Stimulated activated naive CD8-positive, alpha-beta T cell treated with anti-CD3 and anti-CD28 coated beads, Interleukin-15, amount 100 ng/mL, for 72 hours (primary cell): Measurements from ENCODE around the gene SFMBT2.
"Not testable (repeated sequence)": the region's sequence is repeated elsewhere in the genome, so short reads cannot be mapped to it uniquely, and the experiment has no call there.

Experiments
- ATAC-seq: fragments of 150-1000 bp; cut with Tn5 transposase; 2 replicates; pipeline ENCODE4 v1.10.0; 2021; ENCODE audit warnings: mild to moderate bottlenecking, moderate library complexity
- DNase-seq, 2 donors: peaks; one replicate each; pipeline ENCODE4 v3.0.0; 2021 to 2022
- H3K27ac Mint-ChIP-seq, 2 donors: one replicate each; pipeline ENCODE4 v1.8.0; 2022; ENCODE audit warnings: mild to moderate bottlenecking in 2 of 2, mixed read lengths in 2 of 2, moderate library complexity in 2 of 2
- H3K27me3 Mint-ChIP-seq: one replicate; pipeline ENCODE4 v1.8.0; 2022; ENCODE audit warnings: mixed read lengths
- H3K4me1 Mint-ChIP-seq: one replicate; pipeline ENCODE4 v1.8.0; 2022; ENCODE audit warnings: mild to moderate bottlenecking, mixed read lengths
- H3K4me3 Mint-ChIP-seq, 2 donors: one replicate each; pipeline ENCODE4 v1.8.0; 2022; ENCODE audit warnings: mild to moderate bottlenecking in 2 of 2, mixed read lengths in 2 of 2, moderate library complexity in 1 of 2
- H3K9me3 Mint-ChIP-seq, 2 donors: one replicate each; pipeline ENCODE4 v1.8.0; 2022; ENCODE audit warnings: mixed read lengths in 2 of 2

Gene SFMBT2

DNA sequence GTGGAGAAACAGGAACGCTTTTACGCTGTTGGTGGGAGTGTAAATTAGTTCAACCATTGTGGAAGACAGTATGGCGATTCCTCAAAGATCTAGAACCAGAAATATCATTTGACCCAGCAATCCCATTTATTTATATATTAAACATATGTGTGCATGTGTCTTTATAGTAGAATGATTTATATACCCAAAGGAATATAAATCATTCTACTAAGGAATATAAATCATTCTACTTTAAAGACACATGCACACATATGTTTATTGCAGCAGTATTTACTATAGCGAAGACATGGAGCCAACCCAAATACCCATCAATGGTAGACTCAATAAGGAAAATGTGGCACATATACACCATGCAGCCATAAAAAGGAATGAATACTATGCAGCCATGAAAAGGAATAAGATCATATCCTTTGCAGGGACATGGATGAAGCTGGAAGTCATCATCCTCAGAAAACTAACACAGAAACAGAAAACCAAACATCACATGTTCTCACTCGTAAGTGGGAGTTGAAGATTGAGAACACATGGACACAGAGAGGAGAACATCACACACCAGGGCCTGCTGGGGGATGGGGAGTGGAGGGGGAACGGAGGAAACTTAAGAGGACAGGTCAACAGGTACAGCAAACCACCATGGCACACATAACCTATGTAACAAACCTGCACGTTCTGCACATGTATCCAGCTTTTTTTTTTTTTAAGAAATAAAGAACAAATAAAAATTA lies 111.1 kb downstream of the SFMBT2 start:
- not testable (repeated sequence) for H3K27me3 Mint-ChIP-seq, ATAC-seq, DNase-seq, H3K9me3 Mint-ChIP-seq, H3K4me3 Mint-ChIP-seq, H3K27ac Mint-ChIP-seq
- H3K4me1 Mint-ChIP-seq, result peaks cover 78% of the 10 kb centered on the region

DNA sequence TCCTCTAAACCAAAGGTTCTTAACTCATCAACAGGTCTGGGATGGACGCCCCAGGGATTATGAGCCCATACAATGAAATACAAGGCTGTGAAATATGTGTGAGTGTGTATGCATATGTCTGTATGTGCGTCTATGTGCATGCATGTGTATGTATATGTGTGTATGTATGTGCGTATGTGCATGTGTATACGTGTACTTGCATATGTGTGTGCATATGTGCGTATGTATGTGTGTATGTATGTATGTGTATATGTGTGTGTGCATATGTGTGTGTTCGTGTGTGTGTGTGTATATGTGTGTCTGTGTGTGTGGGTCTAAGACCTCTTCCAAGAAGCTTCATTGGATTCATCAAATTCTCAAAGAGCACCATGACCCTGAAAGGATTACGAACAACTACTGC lies 112.3 kb downstream of the SFMBT2 start:
- ATAC-seq (no peak), DNase-seq (no peak)
- Mint-ChIP-seq H3K27ac (no peak overlapping the region), H3K9me3 (no peaks in the 10 kb centered on the region), H3K27me3 (no peaks in the 10 kb centered on the region), H3K4me3 (no peak overlapping the region), H3K4me1 (peaks cover 81% of the 10 kb centered on the region)

DNA sequence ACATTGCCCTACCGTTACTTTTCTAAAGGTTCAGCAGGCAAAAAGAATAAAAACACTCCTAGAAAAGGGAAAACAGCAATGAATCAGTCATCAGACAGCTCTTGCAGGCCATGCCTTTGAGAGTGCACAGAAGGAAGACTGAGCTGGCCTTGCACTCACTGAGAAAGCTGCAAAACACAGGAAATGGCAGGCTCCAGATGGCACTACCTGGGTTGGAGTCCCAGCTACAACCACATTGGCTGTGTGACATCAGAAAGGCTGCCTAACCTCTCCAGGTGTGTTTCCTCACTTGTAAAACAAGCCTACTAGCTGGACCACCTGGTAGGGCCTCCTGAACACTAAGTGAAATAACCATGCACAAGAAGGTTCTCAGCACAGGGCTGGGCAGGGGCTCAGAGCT lies 113.7 kb downstream of the SFMBT2 start:
- Mint-ChIP-seq H3K27me3 (no peaks in the 10 kb centered on the region), H3K9me3 (no peaks in the 10 kb centered on the region), H3K4me1 (peaks cover 76% of the 10 kb centered on the region), H3K4me3 (no peak overlapping the region), H3K27ac (no peak overlapping the region)
- DNase-seq (no peak), ATAC-seq (no peak)

DNA sequence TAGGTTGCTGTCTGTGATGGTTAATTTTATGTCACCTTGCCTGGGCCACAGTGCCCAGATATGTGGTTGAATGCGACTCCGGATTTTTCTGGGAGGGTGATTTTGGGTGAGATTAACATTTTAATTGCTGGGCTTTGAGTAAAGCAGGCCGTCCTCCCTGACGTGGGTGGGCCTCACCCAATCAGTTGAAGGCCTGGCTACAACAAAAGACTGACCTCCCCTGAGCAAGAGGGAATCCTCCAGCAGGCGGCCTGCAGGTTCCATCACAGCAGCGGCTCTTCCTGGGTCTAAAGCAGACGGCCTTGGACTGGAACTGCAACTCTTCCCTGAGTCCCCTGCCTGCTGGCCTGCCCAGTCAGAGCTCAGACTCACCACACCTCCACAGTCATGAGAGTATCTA lies 114.2 kb downstream of the SFMBT2 start:
- ATAC-seq (no peak), DNase-seq (no peak)
- Mint-ChIP-seq H3K4me3 (no peak overlapping the region), H3K27me3 (no peaks in the 10 kb centered on the region), H3K27ac (no peak overlapping the region), H3K4me1 (peaks cover 77% of the 10 kb centered on the region), H3K9me3 (no peaks in the 10 kb centered on the region)

DNA sequence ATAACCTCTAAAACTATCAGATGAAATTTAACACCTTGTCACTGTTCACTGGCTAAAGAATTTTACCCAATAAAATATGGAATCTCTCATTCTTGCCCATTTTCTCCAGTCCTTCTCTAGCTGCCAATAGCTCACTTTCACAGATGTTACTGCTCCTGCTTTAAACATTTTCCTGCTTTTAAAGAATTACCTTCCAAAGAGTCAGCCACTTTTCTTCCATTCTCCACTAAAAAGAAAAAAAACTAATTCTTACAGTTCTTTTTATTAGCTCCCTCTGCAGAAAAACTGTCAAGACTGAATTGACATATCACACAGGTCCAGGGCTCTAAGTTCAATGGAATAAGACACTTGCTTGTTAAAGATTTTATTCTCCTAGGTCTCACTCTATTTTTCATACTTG lies 114.8 kb downstream of the SFMBT2 start:
- H3K27me3 Mint-ChIP-seq, result no peaks in the 10 kb centered on the region
- DNase-seq (no peak), ATAC-seq (no peak)
- H3K4me1 Mint-ChIP-seq, result peaks cover 77% of the 10 kb centered on the region
- no peak overlapping the region for H3K4me3 Mint-ChIP-seq
- no peaks in the 10 kb centered on the region for H3K9me3 Mint-ChIP-seq
- no peak overlapping the region for H3K27ac Mint-ChIP-seq

DNA sequence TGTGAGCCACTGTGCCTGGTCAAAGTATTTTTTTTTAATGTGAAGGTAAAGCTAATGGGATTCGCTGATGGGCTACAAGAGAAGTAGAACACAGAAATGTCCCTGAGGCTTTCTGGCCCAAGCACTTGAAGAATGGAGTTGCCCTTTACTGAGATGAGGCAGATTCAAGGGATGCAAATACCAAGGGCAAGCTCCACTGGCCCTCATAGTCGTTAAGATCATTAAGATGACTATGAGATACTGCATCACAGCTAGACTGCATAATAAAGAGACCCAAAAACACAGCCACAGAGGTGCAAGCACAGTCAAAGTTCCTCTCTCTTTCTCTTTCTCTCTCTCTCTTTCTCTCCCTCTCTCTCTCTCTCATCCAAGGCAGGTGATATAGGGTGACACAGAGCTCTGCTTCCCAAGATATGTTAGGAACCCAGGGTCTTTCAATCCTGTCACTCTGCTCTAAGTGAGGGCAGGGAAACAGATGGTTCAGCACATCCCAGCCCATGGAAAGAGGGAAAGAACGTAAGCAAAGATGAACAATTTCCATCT lies 117.4 kb downstream of the SFMBT2 start:
- H3K4me1 Mint-ChIP-seq, result peaks cover 80% of the 10 kb centered on the region
- no peaks in the 10 kb centered on the region for H3K9me3 Mint-ChIP-seq
- no peak overlapping the region for H3K4me3 Mint-ChIP-seq
- DNase-seq, result no peak
- no peak for ATAC-seq
- H3K27ac Mint-ChIP-seq, result no peak overlapping the region
- H3K27me3 Mint-ChIP-seq, result no peaks in the 10 kb centered on the region

DNA sequence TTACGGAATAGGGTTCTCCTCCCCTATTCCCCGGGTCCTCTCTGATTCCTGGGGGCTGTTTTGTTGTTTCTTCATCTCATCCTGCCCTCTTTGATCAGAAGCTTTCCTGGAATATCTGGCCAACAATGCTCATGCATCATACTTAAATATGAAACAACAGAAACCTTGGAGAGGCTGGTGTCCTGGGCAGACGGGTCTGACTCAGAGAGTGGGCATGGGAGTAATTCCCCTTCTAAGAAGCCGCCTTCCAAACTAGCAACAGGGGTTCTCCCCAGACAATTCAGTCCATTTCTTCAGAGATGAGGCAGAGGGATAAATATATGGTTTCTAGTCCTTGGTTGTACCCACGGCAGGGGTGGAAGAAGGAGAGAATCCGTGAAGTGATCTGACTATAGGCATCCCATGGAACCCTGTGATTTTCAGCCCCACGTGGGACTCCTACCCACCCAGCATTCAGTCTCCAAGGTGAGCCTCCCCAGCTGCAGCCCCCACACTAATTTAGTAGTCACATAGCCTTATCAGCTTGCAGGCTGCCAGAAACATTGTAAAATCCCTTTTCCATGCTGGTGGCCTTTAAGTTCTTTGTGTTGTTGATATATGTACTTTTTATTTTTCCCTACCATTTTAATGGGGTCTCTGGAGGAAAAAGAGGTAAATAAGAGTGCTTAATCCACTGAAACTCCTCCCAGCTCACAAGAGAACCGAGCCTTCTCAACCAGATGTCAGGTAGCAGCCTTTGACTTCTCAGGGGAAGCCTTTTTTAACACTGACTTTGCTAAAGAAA lies 119.2 kb downstream of the SFMBT2 start:
- Mint-ChIP-seq H3K4me3 (no peak overlapping the region), H3K27ac (no peak overlapping the region), H3K27me3 (no peaks in the 10 kb centered on the region), H3K4me1 (peaks cover 68% of the 10 kb centered on the region), H3K9me3 (no peaks in the 10 kb centered on the region)
- ATAC-seq (no peak), DNase-seq (no peak)

DNA sequence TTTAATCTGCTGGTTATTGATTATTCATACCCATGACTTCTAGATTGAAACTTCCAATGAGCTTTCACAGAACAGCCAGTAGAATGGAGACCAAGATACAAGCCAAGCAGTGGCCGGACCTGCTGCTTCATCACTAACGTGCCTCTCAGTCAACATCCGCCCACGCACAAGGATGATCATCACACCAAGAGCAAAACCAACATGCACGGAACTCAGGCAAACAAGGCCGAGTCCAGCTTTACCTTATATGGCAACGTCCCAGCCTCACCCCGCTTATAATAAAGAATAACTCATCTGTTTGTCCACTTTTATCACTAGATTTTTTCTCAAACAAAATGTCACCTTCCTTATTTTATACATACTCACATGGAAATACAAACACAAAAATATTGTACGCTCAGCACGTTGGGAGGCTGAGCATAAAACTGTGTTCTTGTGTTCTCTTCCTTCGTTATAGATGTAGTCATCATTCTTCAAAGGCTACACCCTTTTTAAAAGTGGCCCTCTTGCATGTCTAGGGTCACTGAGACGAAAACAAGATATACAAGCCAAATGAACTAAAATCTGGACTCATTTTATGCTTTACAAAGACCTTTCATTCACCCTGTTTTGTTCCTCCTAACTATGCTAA lies 122.7 kb downstream of the SFMBT2 start:
- Mint-ChIP-seq H3K27me3 (no peaks in the 10 kb centered on the region), H3K27ac (no peak overlapping the region), H3K4me1 (peaks cover 37% of the 10 kb centered on the region), H3K4me3 (no peak overlapping the region), H3K9me3 (no peaks in the 10 kb centered on the region)
- no peak for ATAC-seq
- DNase-seq, result no peak

DNA sequence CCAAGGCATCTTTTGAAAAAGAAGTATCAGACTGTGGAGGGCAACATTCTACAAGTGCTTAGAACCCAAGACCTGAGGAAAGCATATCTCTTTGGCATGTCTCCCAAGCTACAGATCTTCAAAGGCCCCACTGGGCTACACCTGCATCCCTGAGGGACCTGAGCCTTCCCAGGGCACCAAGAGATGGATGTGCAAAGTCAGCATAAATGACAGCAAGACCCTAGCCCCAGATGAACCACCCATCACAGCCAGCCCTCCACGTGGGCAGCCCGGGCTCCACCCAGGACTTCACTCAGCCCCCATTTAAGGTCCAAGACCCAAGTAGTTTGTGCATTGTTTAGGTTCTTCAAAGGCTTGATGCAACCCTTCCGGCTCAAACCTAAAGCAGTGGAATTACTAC lies 123.5 kb downstream of the SFMBT2 start:
- ATAC-seq, result no peak
- H3K4me1 Mint-ChIP-seq, result peaks cover 34% of the 10 kb centered on the region
- H3K27me3 Mint-ChIP-seq, result no peaks in the 10 kb centered on the region

DNA sequence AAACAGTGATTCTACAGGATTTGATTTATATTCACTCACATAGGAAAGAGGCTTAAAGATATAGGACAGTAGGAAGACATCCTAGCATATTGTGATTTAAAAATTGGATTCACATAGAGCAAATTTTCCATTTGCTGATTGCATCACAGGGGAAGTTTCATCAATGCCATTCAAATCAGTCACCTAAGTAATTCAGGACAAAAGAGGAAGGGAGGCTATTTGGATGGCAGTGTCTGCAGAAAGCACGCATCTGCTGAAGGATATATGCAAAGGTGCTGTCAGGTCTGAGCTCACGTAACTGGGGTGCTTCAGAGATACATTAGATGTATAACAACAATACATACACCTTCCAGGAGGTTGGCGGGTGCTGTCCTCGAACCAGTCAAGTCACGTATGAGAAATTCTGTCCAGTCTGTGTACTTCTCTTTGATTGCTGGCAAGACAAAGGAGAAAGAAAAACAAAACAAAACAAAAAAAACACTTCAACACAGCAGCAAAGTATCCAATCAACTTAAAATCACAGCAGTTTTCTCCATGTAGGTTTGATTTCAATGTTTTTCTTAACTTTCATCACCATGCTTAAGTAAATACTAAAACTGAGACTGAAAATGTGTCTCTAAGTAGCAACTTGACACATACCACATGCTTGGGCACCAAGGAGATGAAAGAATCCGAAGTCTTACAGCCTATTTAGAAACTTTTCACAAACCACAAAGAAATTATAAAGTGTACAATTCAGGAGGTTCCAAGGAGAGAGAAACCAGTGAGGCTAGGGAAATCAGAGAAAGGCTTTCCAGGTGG lies 125.1 kb downstream of the SFMBT2 start:
- Mint-ChIP-seq H3K9me3 (no peaks in the 10 kb centered on the region), H3K4me1 (peaks cover 25% of the 10 kb centered on the region), H3K27ac (no peak overlapping the region), H3K27me3 (no peaks in the 10 kb centered on the region), H3K4me3 (no peak overlapping the region)
- DNase-seq, result no peak
- ATAC-seq, result peak; percentile 49

More for the DNA sequence above, 123.5 kb downstream of the SFMBT2 start:
- peak overlapping the region in 1 of 2 donors; percentile 48 for H3K27ac Mint-ChIP-seq
- H3K4me3 Mint-ChIP-seq, result no peak overlapping the region
- H3K9me3 Mint-ChIP-seq, result no peaks in the 10 kb centered on the region
- DNase-seq, result no peak

DNA sequence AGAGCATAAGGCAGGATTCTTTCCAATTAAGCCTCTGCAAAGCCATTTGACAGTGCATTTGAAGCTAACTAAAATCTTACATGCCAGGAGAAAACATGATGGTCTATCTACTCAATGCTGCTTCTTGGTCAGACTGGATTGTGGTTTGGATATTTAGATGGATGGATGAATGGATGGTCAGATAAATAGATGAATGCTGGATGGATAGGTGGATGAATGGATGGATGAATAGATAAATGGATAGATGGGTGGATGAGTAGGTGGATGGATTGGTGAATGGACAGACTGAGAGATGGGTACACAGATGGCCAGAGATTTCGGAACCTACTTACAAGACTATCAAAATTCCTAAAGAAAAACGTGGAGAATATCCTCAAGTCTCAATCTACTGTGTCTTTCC lies 127.6 kb downstream of the SFMBT2 start:
- peaks cover 28% of the 10 kb centered on the region for H3K4me1 Mint-ChIP-seq
- H3K9me3 Mint-ChIP-seq, result no peaks in the 10 kb centered on the region
- H3K27ac Mint-ChIP-seq, result peak overlapping the region in 1 of 2 donors; percentile 8
- H3K27me3 Mint-ChIP-seq, result no peaks in the 10 kb centered on the region
- no peak overlapping the region for H3K4me3 Mint-ChIP-seq
- ATAC-seq (no peak), DNase-seq (no peak)

DNA sequence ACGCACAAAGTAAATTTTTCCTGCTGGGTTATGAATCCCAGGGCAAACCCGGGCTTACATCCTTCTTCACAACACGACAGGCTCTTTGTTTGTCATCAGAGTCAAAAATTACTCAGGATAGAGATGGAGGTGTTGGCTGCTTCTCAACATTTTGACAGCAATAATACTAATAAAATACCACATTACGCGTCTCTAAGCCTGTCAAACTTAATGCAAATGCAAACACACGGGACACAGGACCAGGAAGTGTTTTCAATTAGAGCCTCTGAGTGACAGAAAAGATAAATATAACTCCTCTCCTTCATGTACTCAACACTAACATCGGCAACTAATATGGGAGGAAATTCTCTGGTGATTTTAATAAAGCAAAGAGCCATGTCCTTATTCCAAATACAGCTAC lies 128.4 kb downstream of the SFMBT2 start:
- Mint-ChIP-seq H3K9me3 (no peaks in the 10 kb centered on the region), H3K4me1 (peaks cover 31% of the 10 kb centered on the region), H3K27ac (no peak overlapping the region), H3K27me3 (no peaks in the 10 kb centered on the region), H3K4me3 (no peak overlapping the region)
- ATAC-seq (no peak), DNase-seq (no peak)

DNA sequence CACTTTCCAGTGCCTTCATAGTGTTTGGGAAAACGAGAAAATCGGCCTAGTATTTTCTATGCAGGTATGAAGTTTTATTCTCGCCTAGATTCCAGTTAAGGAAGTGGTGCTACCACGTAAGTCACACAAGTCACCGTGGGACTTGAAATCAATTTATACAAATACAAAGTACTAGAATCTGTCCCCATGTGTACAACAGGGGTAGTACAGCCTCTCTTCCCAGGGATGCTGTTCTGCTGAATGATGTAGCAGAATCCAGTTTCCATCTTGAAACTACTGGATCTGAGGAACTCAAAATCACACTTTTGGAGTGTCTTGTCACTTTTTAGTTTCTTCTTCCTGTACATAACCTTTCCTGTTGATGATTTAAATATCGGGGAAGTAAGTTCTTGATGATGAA lies 129.4 kb downstream of the SFMBT2 start:
- Mint-ChIP-seq H3K4me3 (no peak overlapping the region), H3K4me1 (peaks cover 38% of the 10 kb centered on the region), H3K27ac (no peak overlapping the region), H3K9me3 (no peaks in the 10 kb centered on the region), H3K27me3 (no peaks in the 10 kb centered on the region)
- DNase-seq (no peak), ATAC-seq (no peak)

DNA sequence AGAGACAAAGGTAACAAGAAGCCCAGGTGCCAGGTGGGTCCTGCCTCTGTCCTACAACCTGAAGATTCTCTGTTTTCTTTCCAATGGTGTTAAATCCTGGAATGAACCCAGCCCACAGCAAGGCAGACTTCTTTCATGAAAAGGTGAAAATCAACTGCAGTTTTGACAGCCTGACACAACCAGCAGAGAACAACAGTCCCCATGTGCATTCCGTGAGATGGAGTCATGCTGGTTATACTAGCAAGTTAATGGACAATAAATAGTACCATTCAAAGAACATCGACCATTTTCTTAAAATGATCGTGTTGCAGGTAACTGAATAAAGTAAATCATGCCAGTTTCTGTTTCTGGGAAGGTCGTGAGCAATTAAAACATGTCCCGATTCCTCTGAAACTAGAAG lies 131.5 kb downstream of the SFMBT2 start:
- no peak for DNase-seq
- Mint-ChIP-seq H3K9me3 (no peaks in the 10 kb centered on the region), H3K4me3 (no peak overlapping the region), H3K4me1 (peaks cover 56% of the 10 kb centered on the region), H3K27ac (peak overlapping the region in 1 of 2 donors; percentile 82), H3K27me3 (no peaks in the 10 kb centered on the region)
- ATAC-seq, result no peak

DNA sequence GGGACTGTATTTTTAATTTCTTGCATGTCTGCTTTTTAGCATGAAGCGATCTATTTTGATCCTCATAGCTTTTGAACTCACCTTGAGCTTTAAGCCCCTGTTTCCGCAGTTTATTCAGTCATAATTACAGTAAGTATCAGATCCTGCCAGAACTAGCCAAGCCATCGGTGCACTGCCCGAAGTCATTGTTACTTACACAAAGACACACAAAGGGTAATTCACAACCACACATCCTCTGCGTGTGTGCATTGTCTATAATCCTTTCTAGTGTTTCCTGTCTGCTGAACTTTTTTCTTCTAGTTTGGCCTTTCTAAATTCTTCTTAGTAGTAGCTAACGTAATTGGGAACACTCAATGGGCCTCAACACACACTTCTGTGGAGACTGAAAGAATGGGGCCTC lies 133.0 kb downstream of the SFMBT2 start:
- no peak overlapping the region for H3K4me3 Mint-ChIP-seq

More for the DNA sequence above, 133.0 kb downstream of the SFMBT2 start:
- DNase-seq (no peak), ATAC-seq (no peak)
- no peaks in the 10 kb centered on the region for H3K9me3 Mint-ChIP-seq
- H3K27ac Mint-ChIP-seq, result no peak overlapping the region
- H3K27me3 Mint-ChIP-seq, result no peaks in the 10 kb centered on the region
- peaks cover 62% of the 10 kb centered on the region for H3K4me1 Mint-ChIP-seq
